Activated CD4-positive, alpha-beta T cell treated with anti-CD3 and anti-CD28 coated beads for 48 hours (primary cell): ENCODE measurements around the gene ACOT11.

ENCODE experiments used
- DNase-seq: peaks from one replicate; pipeline ENCODE4 v3.0.0-alpha.2; 2020

The ACOT11 gene

GRCh38 chr1:54652168-54652567, 104.1 kb downstream of the ACOT11 start:
- DNase-seq, result no peak

DNA sequence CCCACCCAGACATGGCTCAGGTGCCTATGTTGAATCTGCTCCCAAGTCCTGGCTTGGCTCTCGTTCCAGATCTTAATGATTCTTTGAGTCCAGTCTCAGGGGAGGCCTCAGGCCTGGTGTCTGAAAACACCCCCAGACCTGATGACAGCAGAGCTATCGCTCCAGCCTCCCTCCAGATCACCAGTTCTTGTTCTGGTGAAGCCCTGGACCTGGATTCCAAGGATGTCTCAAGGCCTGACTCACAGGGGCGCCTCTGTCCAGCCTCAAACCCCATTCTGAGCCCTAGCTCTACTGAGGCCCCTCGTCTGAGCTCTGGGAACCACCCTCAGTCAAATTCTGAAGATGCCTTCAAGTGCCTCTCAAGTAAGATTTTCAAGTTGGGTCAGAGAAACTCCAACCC, 105.0 kb downstream of the ACOT11 start:
- no peak for DNase-seq

GRCh38 chr1:54658164-54658913, 110.3 kb downstream of the ACOT11 start:
- no peak for DNase-seq
